GM12878 (cell line): Measurements from ENCODE around the gene MLEC.

Experiments
- BHLHE40 ChIP-seq, 2 experiments: fragments of 450-650 bp in 1 of 2; IDR thresholded peaks; 2 replicates each; pipeline ENCODE4 v1.6.1; 2011 to 2017; ENCODE audit warnings: low read depth in 2 of 2, borderline replicate concordance in 1 of 2, improper control_type of control experiment in 1 of 2, low read length in 1 of 2, mild to moderate bottlenecking in 1 of 2
- BRCA1 ChIP-seq: IDR thresholded peaks from 2 replicates; pipeline ENCODE4 v1.6.1; 2011; ENCODE audit warnings: low read depth, low read length, improper control_type of control experiment
- CTCF ChIP-seq, 3 experiments: IDR thresholded peaks in 2 of 3; conservative IDR thresholded peaks in 1 of 3; 2 replicates each; pipeline ENCODE4 v1.5.1; 2011; ENCODE audit warnings: low read depth in 3 of 3, low read length in 3 of 3, mild to moderate bottlenecking in 3 of 3, control low read depth in 2 of 3, moderate library complexity in 2 of 3, inconsistent platforms in 1 of 3, mixed read lengths in 1 of 3; ENCODE audit not compliant: control insufficient read depth in 2 of 3, insufficient read depth in 1 of 3; ENCODE audit errors: extremely low read depth in 1 of 3
- ELK1 ChIP-seq: IDR thresholded peaks from 2 replicates; pipeline ENCODE4 v1.6.1; 2012; ENCODE audit warnings: low read depth, low read length, improper control_type of control experiment
- JUND ChIP-seq: IDR thresholded peaks from 2 replicates; pipeline ENCODE4 v1.6.1; 2012; ENCODE audit warnings: low read depth, mild to moderate bottlenecking, low read length, improper control_type of control experiment, moderate library complexity
- REST ChIP-seq: IDR thresholded peaks from 2 replicates; pipeline ENCODE4 v1.6.1; 2012; ENCODE audit warnings: mild to moderate bottlenecking, low read depth, low read length

GRCh38 chr12:120685522-120685921 lies 1.4 kb upstream of the MLEC start:
- no peak for TF ChIP-seq CTCF (IDR thresholded peaks at IDR 0.05 in 2 of 3, conservative IDR thresholded peaks at IDR 0.05 in 1 of 3; ENCODE audit: control insufficient read depth in 2 of 3, extremely low read depth in 1 of 3, insufficient read depth in 1 of 3, low read depth in 3 of 3, low read length in 3 of 3)
- TF ChIP-seq ELK1 = no peak
- no peak for TF ChIP-seq BRCA1
- TF ChIP-seq JUND = no peak
- no peak for TF ChIP-seq BHLHE40 (IDR thresholded peaks at IDR 0.05; ENCODE audit: borderline replicate concordance in 1 of 2, low read depth in 2 of 2, low read length in 1 of 2)
- no peak for TF ChIP-seq REST
